Stimulated activated CD8-positive, alpha-beta memory T cell treated with anti-CD3 and anti-CD28 coated beads, Interleukin-7, amount 100 ng/mL, for 48 hours (primary cell): ENCODE measurements around the gene ERICH6B.

Experiments
- DNase-seq, 2 donors: peaks; one replicate each; pipeline ENCODE4 v3.0.0-alpha.2; 2020; ENCODE audit warnings: low read depth in 1 of 2; ENCODE audit errors: extremely low read depth in 1 of 2

ERICH6B gene

GRCh38 chr13:45545686-45546409, 69.7 kb downstream of the ERICH6B start:
- DNase-seq, result no peak

GRCh38 chr13:45544520-45544919, 71.0 kb downstream of the ERICH6B start:
- DNase-seq, result no peak

GRCh38 chr13:45542878-45543277, 72.7 kb downstream of the ERICH6B start:
- DNase-seq, result no peak

- no peak for DNase-seq
Measured at GRCh38 chr13:45542391-45542790, 73.1 kb downstream of the ERICH6B start.

GRCh38 chr13:45541806-45542205, 73.7 kb downstream of the ERICH6B start:
- no peak for DNase-seq

- no peak for DNase-seq
Measured at GRCh38 chr13:45540864-45541263, 74.7 kb downstream of the ERICH6B start.

- no peak for DNase-seq
Measured at GRCh38 chr13:45540195-45540594, 75.3 kb downstream of the ERICH6B start.

- no peak for DNase-seq
Measured at GRCh38 chr13:45538382-45538781, 77.2 kb downstream of the ERICH6B start.

- no peak for DNase-seq
Measured at GRCh38 chr13:45537516-45537915, 78.0 kb downstream of the ERICH6B start.

GRCh38 chr13:45536224-45536623, 79.3 kb downstream of the ERICH6B start:
- no peak for DNase-seq

- no peak for DNase-seq
Measured at GRCh38 chr13:45534604-45535003, 80.9 kb downstream of the ERICH6B start.

- no peak for DNase-seq
Measured at GRCh38 chr13:45529758-45530157, 85.8 kb downstream of the ERICH6B start.

GRCh38 chr13:45527699-45528462, 87.7 kb downstream of the ERICH6B start:
- no peak for DNase-seq

- DNase-seq, result no peak
Measured at GRCh38 chr13:45522571-45522970, 93.0 kb downstream of the ERICH6B start.

GRCh38 chr13:45521297-45521696, 94.2 kb downstream of the ERICH6B start:
- no peak for DNase-seq

GRCh38 chr13:45519493-45519892, 96.0 kb downstream of the ERICH6B start:
- no peak for DNase-seq

- DNase-seq, result peak in 1 of 2 donors; percentile 6
Measured at GRCh38 chr13:45518525-45519245, 96.9 kb downstream of the ERICH6B start.

GRCh38 chr13:45516757-45517156, 98.8 kb downstream of the ERICH6B start:
- no peak for DNase-seq

GRCh38 chr13:45512098-45512496, 103.4 kb downstream of the ERICH6B start:
- no peak for DNase-seq

- DNase-seq, result no peak
Measured at GRCh38 chr13:45511310-45512097, 104.0 kb downstream of the ERICH6B start.

- DNase-seq, result no peak
Measured at GRCh38 chr13:45510672-45511071, 104.9 kb downstream of the ERICH6B start.
